ENCODE results near the gene GREB1.

The GREB1 gene

GRCh38 chr2:11500702-11501303, 33.0 kb upstream of the GREB1 start:
- peak overlapping the region; percentile 77 for H3K4me2 ChIP-seq
- H3K9ac ChIP-seq: peak overlapping the region; percentile 41; the same call in 1 of the 2 replicates
- no peaks in the 10 kb centered on the region for H3K36me3 ChIP-seq (ENCODE audit: insufficient read depth)
- H3K27ac ChIP-seq: peak overlapping the region; percentile 91
- H2AFZ ChIP-seq (ENCODE audit: low read depth): no peak overlapping the region
- TF ChIP-seq CTCF (conservative IDR thresholded peaks at IDR 0.05; ENCODE audit: low read depth, low read length): no peak
- H3K4me1 ChIP-seq (ENCODE audit: low read depth, poor library complexity, severe bottlenecking): peaks cover 91% of the 10 kb centered on the region
- H3K4me3 ChIP-seq (IDR thresholded peaks at IDR 0.05; ENCODE audit: insufficient read depth, low read depth, low read length): no peak overlapping the region
- H3K79me2 ChIP-seq (ENCODE audit: insufficient read depth, low read depth): no peaks in the 10 kb centered on the region
- no peaks in the 10 kb centered on the region for H4K20me1 ChIP-seq (ENCODE audit: insufficient read depth)
- no peaks in the 10 kb centered on the region for H3K27me3 ChIP-seq (ENCODE audit: insufficient read depth, low read depth)

GRCh38 chr2:11502740-11503292, 31.0 kb upstream of the GREB1 start:
- Histone ChIP-seq H3K27me3 (ENCODE audit: insufficient read depth, low read depth) (no peaks in the 10 kb centered on the region), H3K36me3 (ENCODE audit: insufficient read depth) (no peaks in the 10 kb centered on the region), H3K4me1 (ENCODE audit: low read depth, poor library complexity, severe bottlenecking) (peaks cover 97% of the 10 kb centered on the region), H3K27ac (peak overlapping the region; percentile 59), H2AFZ (ENCODE audit: low read depth) (no peak overlapping the region), H4K20me1 (ENCODE audit: insufficient read depth) (no peaks in the 10 kb centered on the region), H3K79me2 (ENCODE audit: insufficient read depth, low read depth) (no peaks in the 10 kb centered on the region), H3K4me2 (peak overlapping the region; percentile 21; the same call in 1 of the 2 replicates), H3K9ac (no peak overlapping the region; the same call in 1 of the 2 replicates), H3K4me3 (IDR thresholded peaks at IDR 0.05; ENCODE audit: insufficient read depth, low read depth, low read length) (no peak overlapping the region)
- no peak for TF ChIP-seq CTCF (conservative IDR thresholded peaks at IDR 0.05; ENCODE audit: low read depth, low read length)

- Histone ChIP-seq H3K36me3 (ENCODE audit: insufficient read depth) (no peaks in the 10 kb centered on the region), H3K9ac (no peak overlapping the region; the same call in 1 of the 2 replicates), H2AFZ (ENCODE audit: low read depth) (no peak overlapping the region), H3K27me3 (ENCODE audit: insufficient read depth, low read depth) (no peaks in the 10 kb centered on the region), H4K20me1 (ENCODE audit: insufficient read depth) (no peaks in the 10 kb centered on the region), H3K4me1 (ENCODE audit: low read depth, poor library complexity, severe bottlenecking) (peaks cover 97% of the 10 kb centered on the region), H3K27ac (peak overlapping the region; percentile 59; the same call in 1 of the 2 replicates), H3K79me2 (ENCODE audit: insufficient read depth, low read depth) (no peaks in the 10 kb centered on the region), H3K4me2 (peak overlapping the region; percentile 21; the same call in 1 of the 2 replicates), H3K4me3 (IDR thresholded peaks at IDR 0.05; ENCODE audit: insufficient read depth, low read depth, low read length) (no peak overlapping the region)
- TF ChIP-seq CTCF (conservative IDR thresholded peaks at IDR 0.05; ENCODE audit: low read depth, low read length): no peak
Measured at GRCh38 chr2:11503354-11503927, 30.4 kb upstream of the GREB1 start.

GRCh38 chr2:11505652-11506610, 27.9 kb upstream of the GREB1 start:
- Histone ChIP-seq H3K36me3 (ENCODE audit: insufficient read depth) (no peaks in the 10 kb centered on the region), H3K27me3 (ENCODE audit: insufficient read depth, low read depth) (no peaks in the 10 kb centered on the region), H4K20me1 (ENCODE audit: insufficient read depth) (no peaks in the 10 kb centered on the region), H3K4me3 (IDR thresholded peaks at IDR 0.05; ENCODE audit: insufficient read depth, low read depth, low read length) (no peak overlapping the region), H3K9ac (peak overlapping the region; percentile 32; the same call in 1 of the 2 replicates), H2AFZ (ENCODE audit: low read depth) (peak overlapping the region; percentile 9; the same call in 1 of the 2 replicates), H3K4me1 (ENCODE audit: low read depth, poor library complexity, severe bottlenecking) (peaks cover 75% of the 10 kb centered on the region), H3K79me2 (ENCODE audit: insufficient read depth, low read depth) (no peaks in the 10 kb centered on the region), H3K27ac (peak overlapping the region; percentile 88), H3K4me2 (peak overlapping the region; percentile 59)
- no peak for TF ChIP-seq CTCF (conservative IDR thresholded peaks at IDR 0.05; ENCODE audit: low read depth, low read length)

Data from KMS-11 (cell line).